ENCODE results near the gene GGN. TPM values are rescaled to one million over a fixed set of nuclear protein-coding genes. Genes with fewer than 3 reads are reported as not detected.

GGN gene
- total RNA-seq, 1 experiment from 2014 or later, result 1.5 TPM

DNA sequence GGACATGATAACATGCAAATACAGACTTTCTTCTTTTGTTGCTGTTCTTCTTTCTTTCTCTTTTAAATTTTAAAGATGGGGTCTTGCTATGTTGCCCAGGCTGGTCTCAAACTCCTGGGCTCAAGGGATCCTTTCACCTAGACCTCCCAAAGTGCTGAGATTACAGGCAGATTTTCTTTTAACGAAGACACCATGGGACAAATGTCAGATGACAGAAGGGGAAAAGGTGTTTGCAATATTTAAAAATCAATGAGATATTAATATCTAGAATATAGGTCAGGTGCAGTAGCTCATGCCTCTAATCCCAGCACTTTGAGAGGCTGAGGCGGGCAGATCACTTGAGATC is 42.0 kb upstream of the GGN start:
- no peaks in the 10 kb centered on the region; the same call in 1 of the 2 replicates for H3K4me1 ChIP-seq (ENCODE audit: insufficient read depth, low read length)
- H3K9ac ChIP-seq (ENCODE audit: extremely low read depth, insufficient read length, low read length), result no peak overlapping the region
- no peak overlapping the region for H3T11ph ChIP-seq (ENCODE audit: low read length)
- H2BK15ac ChIP-seq (ENCODE audit: low read depth, low read length), result no peak overlapping the region
- H4K8ac ChIP-seq (replicated peaks; ENCODE audit: insufficient read length, low read depth, low read length), result no peak overlapping the region
- no peak overlapping the region for H2BK5ac ChIP-seq (ENCODE audit: insufficient read length, low read length)
- no peak overlapping the region for H3K27ac ChIP-seq (ENCODE audit: insufficient read length, low read depth, low read length)
- Mint-ChIP-seq H3K9me3 (no peaks in the 10 kb centered on the region), H3K4me3 (no peak overlapping the region), H3K27ac (peak overlapping the region in 1 of 3 experiments; percentile 89; a peak in 1 of 7 replicates), H3K36me3 (ENCODE audit: insufficient read depth in 1 of 3, low read depth in 3 of 3) (no peaks in the 10 kb centered on the region), H3K27me3 (ENCODE audit: low read depth) (no peaks in the 10 kb centered on the region), H3K4me1 (peaks cover 17 to 30% of the 10 kb centered on the region in 2 experiments)
- no peak overlapping the region for H3K4me2 ChIP-seq (ENCODE audit: insufficient read depth, insufficient read length, low read length)
- no peak overlapping the region for H4K91ac ChIP-seq (ENCODE audit: insufficient read length, low read depth, low read length)
- H2AK5ac ChIP-seq (ENCODE audit: insufficient read length, low read length), result no peak overlapping the region
- H2BK120ac ChIP-seq (ENCODE audit: low read depth, low read length, poor library complexity, severe bottlenecking), result no peak overlapping the region
- H3K4ac ChIP-seq (ENCODE audit: low read depth, low read length), result no peak overlapping the region
- TF ChIP-seq, protein P1, sequence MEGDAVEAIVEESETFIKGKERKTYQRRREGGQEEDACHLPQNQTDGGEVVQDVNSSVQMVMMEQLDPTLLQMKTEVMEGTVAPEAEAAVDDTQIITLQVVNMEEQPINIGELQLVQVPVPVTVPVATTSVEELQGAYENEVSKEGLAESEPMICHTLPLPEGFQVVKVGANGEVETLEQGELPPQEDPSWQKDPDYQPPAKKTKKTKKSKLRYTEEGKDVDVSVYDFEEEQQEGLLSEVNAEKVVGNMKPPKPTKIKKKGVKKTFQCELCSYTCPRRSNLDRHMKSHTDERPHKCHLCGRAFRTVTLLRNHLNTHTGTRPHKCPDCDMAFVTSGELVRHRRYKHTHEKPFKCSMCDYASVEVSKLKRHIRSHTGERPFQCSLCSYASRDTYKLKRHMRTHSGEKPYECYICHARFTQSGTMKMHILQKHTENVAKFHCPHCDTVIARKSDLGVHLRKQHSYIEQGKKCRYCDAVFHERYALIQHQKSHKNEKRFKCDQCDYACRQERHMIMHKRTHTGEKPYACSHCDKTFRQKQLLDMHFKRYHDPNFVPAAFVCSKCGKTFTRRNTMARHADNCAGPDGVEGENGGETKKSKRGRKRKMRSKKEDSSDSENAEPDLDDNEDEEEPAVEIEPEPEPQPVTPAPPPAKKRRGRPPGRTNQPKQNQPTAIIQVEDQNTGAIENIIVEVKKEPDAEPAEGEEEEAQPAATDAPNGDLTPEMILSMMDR (conservative IDR thresholded peaks at IDR 0.05), result no peak
- no peaks in the 10 kb centered on the region for H3K9me3 ChIP-seq (ENCODE audit: control insufficient read depth, low read depth, low read length)
- H3K14ac ChIP-seq (ENCODE audit: insufficient read depth, low read length), result no peak overlapping the region
- H4K20me1 ChIP-seq (ENCODE audit: control insufficient read depth, insufficient read depth, insufficient read length), result no peaks in the 10 kb centered on the region
- H2AFZ ChIP-seq (ENCODE audit: low read length), result no peak overlapping the region
- H4K5ac ChIP-seq (ENCODE audit: insufficient read length, low read depth, low read length), result no peak overlapping the region
- no peak overlapping the region for H3K56ac ChIP-seq (ENCODE audit: insufficient read length, low read depth, low read length)
- DNase-seq, result no peak
- H3K27me3 ChIP-seq (ENCODE audit: insufficient read depth, low read length), result no peaks in the 10 kb centered on the region
- no peak overlapping the region for H3K23ac ChIP-seq (ENCODE audit: insufficient read length, low read depth, low read length)
- no peak overlapping the region for H2BK20ac ChIP-seq (ENCODE audit: low read depth, low read length, poor library complexity, severe bottlenecking)
- no CpG with 5 or more reads among the region's 2 CpGs for WGBS (ENCODE audit: extremely low coverage, insufficient read length, low lambda C conversion rate)
- H3K23me2 ChIP-seq (ENCODE audit: insufficient read length, low read depth, low read length, poor library complexity, severe bottlenecking), result peaks cover 8% of the 10 kb centered on the region
- no peak overlapping the region for H3K18ac ChIP-seq (ENCODE audit: insufficient read length, low read depth, low read length)
- no peak overlapping the region for H2BK12ac ChIP-seq (ENCODE audit: insufficient read length, low read depth, low read length)
- no peaks in the 10 kb centered on the region for H3K79me1 ChIP-seq (ENCODE audit: insufficient read depth, low read depth, low read length, poor library complexity, severe bottlenecking)
- no peaks in the 10 kb centered on the region for H3K79me2 ChIP-seq (ENCODE audit: insufficient read depth, low read length)

All from H9 (cell line).